Stimulated activated CD4-positive, alpha-beta T cell treated with anti-CD3 and anti-CD28 coated beads, TNF-alpha, amount 100 ng/mL, for 48 hours (primary cell): ENCODE results near the gene AQP1.

Experiments used
- DNase-seq, 3 donors: peaks; one replicate each; pipeline ENCODE4 v3.0.0-alpha.2; 2020; ENCODE audit warnings: low read depth in 3 of 3

AQP1 gene

GRCh38 chr7:30911561-30911969 is at the start of gene AQP1:
Gene AQP1, plus strand, starts transcription at chr7:30911853. Its CDS starts 57 bp downstream, at chr7:30911910.
- no peak for DNase-seq

GRCh38 chr7:30862995-30863705 is 48.5 kb upstream of the AQP1 start:
- DNase-seq: no peak

GRCh38 chr7:30863706-30864035 is 48.0 kb upstream of the AQP1 start:
- DNase-seq: no peak

- no peak for DNase-seq
Measured at GRCh38 chr7:30864101-30864500, 47.6 kb upstream of the AQP1 start.

- no peak for DNase-seq
Measured at GRCh38 chr7:30865076-30865475, 46.6 kb upstream of the AQP1 start.

GRCh38 chr7:30865821-30866220 is 45.8 kb upstream of the AQP1 start:
- DNase-seq: no peak

GRCh38 chr7:30866939-30867338 is 44.7 kb upstream of the AQP1 start:
- DNase-seq: no peak

GRCh38 chr7:30867483-30867882 is 44.2 kb upstream of the AQP1 start:
- no peak for DNase-seq

- no peak for DNase-seq
Measured at GRCh38 chr7:30869794-30870611, 41.6 kb upstream of the AQP1 start.

GRCh38 chr7:30870821-30871518 is 40.7 kb upstream of the AQP1 start:
- DNase-seq: no peak

- no peak for DNase-seq
Measured at GRCh38 chr7:30871655-30872054, 40.0 kb upstream of the AQP1 start.

GRCh38 chr7:30873207-30873606 is 38.4 kb upstream of the AQP1 start:
- DNase-seq: no peak

GRCh38 chr7:30873656-30874055 is 38.0 kb upstream of the AQP1 start:
- DNase-seq: no peak

- DNase-seq: no peak
Measured at GRCh38 chr7:30874656-30875302, 36.9 kb upstream of the AQP1 start.

GRCh38 chr7:30877015-30877769 is 34.5 kb upstream of the AQP1 start:
- no peak for DNase-seq

GRCh38 chr7:30877993-30878392 is 33.7 kb upstream of the AQP1 start:
- DNase-seq: no peak

GRCh38 chr7:30879139-30880124 is 32.2 kb upstream of the AQP1 start:
- DNase-seq: no peak

GRCh38 chr7:30880125-30880720 is 31.4 kb upstream of the AQP1 start:
- DNase-seq: no peak

- no peak for DNase-seq
Measured at GRCh38 chr7:30880941-30881340, 30.7 kb upstream of the AQP1 start.

GRCh38 chr7:30881448-30881847 is 30.2 kb upstream of the AQP1 start:
- no peak for DNase-seq
